HEK293 (cell line): Measurements from ENCODE around the gene TBC1D22A.
A peak's percentile ranks its signal among the peaks of the same experiment; 100 is the strongest.
"Not testable (repeated sequence)": the region's sequence is repeated elsewhere in the genome, so short reads cannot be mapped to it uniquely, and the experiment has no call there.

Experiments
- CTCF ChIA-PET: fragments of 350-600 bp; formaldehyde crosslinking; extraction: SDS; loops from one replicate; lab custom pipeline; 2021; ENCODE audit warnings: antibody characterized with exemption; lab: Yijun Ruan, JAX
- POLR2A ChIA-PET: fragments of 300-600 bp; formaldehyde crosslinking; extraction: SDS; loops from one replicate; lab custom pipeline; 2020; ENCODE audit warnings: antibody characterized with exemption, inconsistent platforms; lab: Yijun Ruan, JAX
- H3K27ac ChIP-seq: fragments of 200-500 bp; sonication (Bioruptor generic); 2 replicates; pipeline ENCODE4 v1.5.1; 2014; ENCODE audit warnings: low read depth, low read length, control low read depth, inconsistent platforms; ENCODE audit errors: extremely low read depth
- H3K36me3 ChIP-seq, 2 experiments: fragments of 200-500 bp in 1 of 2; sonication (Bioruptor generic) in 1 of 2; 1 replicate in 1 of 2; 2 replicates in 1 of 2; pipeline ENCODE4 v1.5.1; 2014 to 2017; ENCODE audit warnings: inconsistent platforms in 2 of 2, low read length in 2 of 2; ENCODE audit not compliant: control insufficient read depth in 2 of 2, insufficient read depth in 1 of 2
- H3K4me1 ChIP-seq: fragments of 200-500 bp; sonication (Bioruptor generic); 2 replicates; pipeline ENCODE4 v1.5.1; 2014; ENCODE audit warnings: mild to moderate bottlenecking, low read length, inconsistent platforms; ENCODE audit not compliant: control insufficient read depth, insufficient read depth
- H3K4me3 ChIP-seq: 2 replicates; pipeline ENCODE4 v1.5.1; 2011; ENCODE audit warnings: low read depth, mild to moderate bottlenecking, control low read depth, low read length, moderate library complexity
- H3K9me3 ChIP-seq: fragments of 200-500 bp; sonication (Bioruptor generic); 2 replicates; pipeline ENCODE4 v1.5.1; 2014; ENCODE audit warnings: low read depth, low read length, inconsistent platforms; ENCODE audit not compliant: control insufficient read depth, insufficient read depth
- CTCF ChIP-seq: fragments of 450-650 bp; formaldehyde crosslinking; IDR thresholded peaks from 2 replicates; pipeline ENCODE4 v1.5.1; 2016; ENCODE audit warnings: missing biosample characterization, missing genetic modification characterization
- IKZF3 ChIP-seq: fragments of 450-650 bp; IDR thresholded peaks from 2 replicates; pipeline ENCODE4 v1.5.0; 2018; ENCODE audit warnings: missing biosample characterization, mild to moderate bottlenecking, missing genetic modification characterization, moderate library complexity
- PRDM6 ChIP-seq: fragments of 450-650 bp; formaldehyde crosslinking; IDR thresholded peaks from 2 replicates; pipeline ENCODE4 v1.5.1; 2017; ENCODE audit warnings: missing biosample characterization, missing genetic modification characterization
- SETDB1 ChIP-seq: IDR thresholded peaks from one replicate; pipeline ENCODE4 v1.6.1; 2017; ENCODE audit warnings: mild to moderate bottlenecking, low read length, moderate library complexity, mixed read lengths; ENCODE audit not compliant: insufficient read length
- SP7 ChIP-seq: fragments of 450-650 bp; formaldehyde crosslinking; IDR thresholded peaks from 2 replicates; pipeline ENCODE4 v1.5.1; 2016; ENCODE audit warnings: missing biosample characterization, missing genetic modification characterization
- YY1 ChIP-seq: fragments of 450-650 bp; formaldehyde crosslinking; IDR thresholded peaks from 2 replicates; pipeline ENCODE4 v1.5.1; 2018; ENCODE audit warnings: missing biosample characterization, missing genetic modification characterization
- YY2 ChIP-seq: fragments of 450-650 bp; formaldehyde crosslinking; IDR thresholded peaks from 2 replicates; pipeline ENCODE4 v1.5.1; 2016; ENCODE audit warnings: missing biosample characterization, missing genetic modification characterization
- ZIC2 ChIP-seq: fragments of 450-650 bp; formaldehyde crosslinking; IDR thresholded peaks from 2 replicates; pipeline ENCODE4 v1.5.1; 2016; ENCODE audit warnings: missing biosample characterization, missing genetic modification characterization
- ZNF10 ChIP-seq: fragments of 450-650 bp; formaldehyde crosslinking; IDR thresholded peaks from 2 replicates; pipeline ENCODE4 v1.5.1; 2017; ENCODE audit warnings: missing biosample characterization, missing genetic modification characterization
- ZNF138 ChIP-seq: fragments of 450-650 bp; formaldehyde crosslinking; IDR thresholded peaks from 2 replicates; pipeline ENCODE4 v1.5.1; 2016; ENCODE audit warnings: missing biosample characterization, missing genetic modification characterization, borderline replicate concordance
- ZNF530 ChIP-seq: fragments of 450-650 bp; formaldehyde crosslinking; IDR thresholded peaks from 2 replicates; pipeline ENCODE4 v1.5.1; 2016; ENCODE audit warnings: low read depth, missing biosample characterization, missing genetic modification characterization
- ZSCAN18 ChIP-seq: fragments of 450-650 bp; formaldehyde crosslinking; IDR thresholded peaks from 2 replicates; pipeline ENCODE4 v1.5.1; 2016; ENCODE audit warnings: missing biosample characterization, missing genetic modification characterization
- TF ChIP-seq, protein P1 (sequence below): fragments of 450-650 bp; formaldehyde crosslinking; IDR thresholded peaks from 2 replicates; pipeline ENCODE4 v1.5.1; 2016; ENCODE audit warnings: missing biosample characterization, missing genetic modification characterization

Gene TBC1D22A

GRCh38 chr22:47166446-47167016, 404.1 kb downstream of the TBC1D22A start:
- POLR2A ChIA-PET: no interaction called here
- Histone ChIP-seq H3K4me3 (no peak overlapping the region), H3K27ac (no peak overlapping the region), H3K36me3 (no peaks in the 10 kb centered on the region), H3K4me1 (no peaks in the 10 kb centered on the region), H3K9me3 (no peaks in the 10 kb centered on the region)
- CTCF ChIA-PET: no interaction called here
- TF ChIP-seq SP7 (tag by site-specific recombination) (no peak), ZIC2 (tag by site-specific recombination) (0 out of 2 replicates have a peak, but pooled peaks have one; percentile 7)

GRCh38 chr22:47167056-47167455, 404.6 kb downstream of the TBC1D22A start:
- CTCF ChIA-PET: no interaction called here
- no peaks in the 10 kb centered on the region for H3K4me1 ChIP-seq

GRCh38 chr22:47167921-47168320, 405.5 kb downstream of the TBC1D22A start:
- H3K4me3 ChIP-seq, H3K4me1 ChIP-seq, CTCF ChIA-PET, H3K36me3 ChIP-seq, POLR2A ChIA-PET, H3K9me3 ChIP-seq, H3K27ac ChIP-seq: not testable (repeated sequence)

More at GRCh38 chr22:47167056-47167455, 404.6 kb downstream of the TBC1D22A start:
- Histone ChIP-seq H3K27ac (no peak overlapping the region), H3K4me3 (no peak overlapping the region), H3K9me3 (no peaks in the 10 kb centered on the region), H3K36me3 (no peaks in the 10 kb centered on the region)
- TF ChIP-seq, protein P1, sequence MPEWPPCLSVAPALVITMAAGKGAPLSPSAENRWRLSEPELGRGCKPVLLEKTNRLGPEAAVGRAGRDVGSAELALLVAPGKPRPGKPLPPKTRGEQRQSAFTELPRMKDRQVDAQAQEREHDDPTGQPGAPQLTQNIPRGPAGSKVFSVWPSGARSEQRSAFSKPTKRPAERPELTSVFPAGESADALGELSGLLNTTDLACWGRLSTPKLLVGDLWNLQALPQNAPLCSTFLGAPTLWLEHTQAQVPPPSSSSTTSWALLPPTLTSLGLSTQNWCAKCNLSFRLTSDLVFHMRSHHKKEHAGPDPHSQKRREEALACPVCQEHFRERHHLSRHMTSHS: no peak
- TF ChIP-seq SETDB1 (no peak), PRDM6 (tag by site-specific recombination) (no peak), IKZF3 (no peak), YY1 (tag by site-specific recombination) (no peak), YY2 (tag by site-specific recombination) (no peak), ZNF530 (tag by site-specific recombination) (no peak), ZSCAN18 (tag by site-specific recombination) (no peak), ZNF138 (tag by site-specific recombination) (no peak), ZNF10 (tag by site-specific recombination) (no peak), CTCF (tag by site-specific recombination) (no peak)
- POLR2A ChIA-PET: no interaction called here
